B cell (primary cell): ENCODE measurements around the gene SDK1.

Source experiments
- EZH2 ChIP-seq: IDR thresholded peaks from 2 replicates; pipeline ENCODE4 v1.6.1; 2012; ENCODE audit warnings: borderline replicate concordance, low read depth, mild to moderate bottlenecking, moderate library complexity, low read length; ENCODE audit not compliant: insufficient read depth, poor library complexity, severe bottlenecking
- TF ChIP-seq, protein P1 (sequence below): fragments of 200-600 bp; IDR thresholded peaks from one replicate; pipeline ENCODE4 v1.8.0; 2022; ENCODE audit warnings: antibody characterized with exemption, mild to moderate bottlenecking

DNA sequence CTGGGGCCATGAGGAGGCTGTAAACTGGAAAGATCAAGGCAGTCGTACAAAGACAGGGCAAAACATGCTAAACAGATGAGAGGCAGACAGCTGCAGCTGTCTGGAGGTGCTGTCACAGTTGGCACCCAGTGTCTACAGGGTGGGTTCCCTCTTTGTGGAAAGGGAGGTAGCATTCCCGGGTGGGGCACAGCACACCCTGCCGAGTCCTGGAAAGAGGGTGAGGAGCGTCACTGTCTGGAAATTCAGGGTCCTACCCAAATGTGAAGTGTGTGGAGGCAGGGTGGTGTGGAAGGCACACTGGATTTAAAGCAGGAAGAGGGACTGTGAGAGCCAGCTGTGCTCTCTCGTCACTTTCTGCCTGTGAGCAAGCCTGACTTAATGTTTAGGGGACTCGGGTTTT lies 356.2 kb downstream of the SDK1 start:
- TF ChIP-seq, protein P1, sequence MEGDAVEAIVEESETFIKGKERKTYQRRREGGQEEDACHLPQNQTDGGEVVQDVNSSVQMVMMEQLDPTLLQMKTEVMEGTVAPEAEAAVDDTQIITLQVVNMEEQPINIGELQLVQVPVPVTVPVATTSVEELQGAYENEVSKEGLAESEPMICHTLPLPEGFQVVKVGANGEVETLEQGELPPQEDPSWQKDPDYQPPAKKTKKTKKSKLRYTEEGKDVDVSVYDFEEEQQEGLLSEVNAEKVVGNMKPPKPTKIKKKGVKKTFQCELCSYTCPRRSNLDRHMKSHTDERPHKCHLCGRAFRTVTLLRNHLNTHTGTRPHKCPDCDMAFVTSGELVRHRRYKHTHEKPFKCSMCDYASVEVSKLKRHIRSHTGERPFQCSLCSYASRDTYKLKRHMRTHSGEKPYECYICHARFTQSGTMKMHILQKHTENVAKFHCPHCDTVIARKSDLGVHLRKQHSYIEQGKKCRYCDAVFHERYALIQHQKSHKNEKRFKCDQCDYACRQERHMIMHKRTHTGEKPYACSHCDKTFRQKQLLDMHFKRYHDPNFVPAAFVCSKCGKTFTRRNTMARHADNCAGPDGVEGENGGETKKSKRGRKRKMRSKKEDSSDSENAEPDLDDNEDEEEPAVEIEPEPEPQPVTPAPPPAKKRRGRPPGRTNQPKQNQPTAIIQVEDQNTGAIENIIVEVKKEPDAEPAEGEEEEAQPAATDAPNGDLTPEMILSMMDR: no peak
- TF ChIP-seq EZH2: no peak
